ENCODE measurements around the gene CASP6.
A peak's percentile ranks its signal among the peaks of the same experiment; 100 is the strongest.

The CASP6 gene

DNA sequence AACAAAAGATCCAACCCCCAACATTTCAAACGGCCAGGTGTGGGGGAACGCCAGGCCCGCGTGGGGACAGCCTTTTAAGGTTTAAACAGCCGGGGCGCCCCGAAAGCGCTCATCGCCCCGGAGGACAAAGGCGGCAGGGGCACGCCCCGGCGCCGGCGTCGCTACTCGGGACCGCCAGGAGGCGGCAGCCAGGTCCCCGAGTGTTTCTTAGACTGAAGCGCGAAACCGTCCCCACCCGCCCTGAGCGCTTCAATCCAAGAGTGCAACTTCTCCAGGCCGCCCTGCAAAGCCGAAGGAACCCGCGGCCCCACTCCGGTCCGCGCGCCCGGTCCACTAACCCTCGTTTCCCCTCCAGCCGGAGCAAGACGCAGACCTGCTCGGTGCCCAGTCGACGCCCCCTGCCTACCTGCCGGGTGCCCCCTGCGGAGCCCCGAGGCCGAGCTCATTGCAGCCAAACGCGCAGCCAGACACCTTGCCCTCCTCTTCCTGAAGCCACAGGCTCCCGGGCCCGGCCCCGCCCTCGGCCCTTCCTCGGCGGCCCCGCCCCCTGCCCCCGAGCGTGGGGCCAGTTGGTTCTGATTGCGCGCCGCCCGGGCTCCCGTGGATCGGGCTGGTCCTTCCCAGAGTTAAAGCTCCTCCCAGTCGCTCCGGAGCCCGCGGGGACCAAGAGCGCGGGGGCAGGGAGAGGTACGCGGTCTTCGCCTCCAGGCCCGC lies at the start of gene CASP6:
TSS of gene CASP6 (minus strand) at position 496 of the 714 bp plus-strand sequence. CDS start at position 446, 50 bp downstream.
- DNase-seq (ENCODE audit: low spot score) = peak; percentile 83

DNA sequence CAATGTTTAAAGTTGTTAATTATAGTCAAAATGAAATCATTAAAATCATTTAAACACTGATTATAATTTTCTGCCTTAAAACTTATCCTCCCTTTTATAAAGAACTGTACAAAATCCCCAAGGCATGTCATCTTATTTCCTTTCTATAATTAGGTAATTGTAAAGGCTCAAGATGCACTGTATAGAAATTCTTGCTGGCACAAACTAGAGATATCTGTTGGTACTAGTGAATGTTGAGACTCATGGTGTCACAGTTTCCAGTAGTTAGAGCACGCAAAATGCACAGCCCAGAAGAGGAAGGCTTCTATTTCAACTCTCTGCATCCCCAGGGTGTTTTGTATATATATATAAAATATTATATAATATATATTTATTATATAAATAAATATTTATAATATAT lies 49.3 kb upstream of the CASP6 start:
- DNase-seq (ENCODE audit: low spot score) = no peak

- no peak for DNase-seq (ENCODE audit: low spot score)
Observed at GRCh38 chr4:109751852-109752251, 48.6 kb upstream of the CASP6 start.

GRCh38 chr4:109750652-109751244 lies 47.5 kb upstream of the CASP6 start:
- no peak for DNase-seq (ENCODE audit: low spot score)

DNA sequence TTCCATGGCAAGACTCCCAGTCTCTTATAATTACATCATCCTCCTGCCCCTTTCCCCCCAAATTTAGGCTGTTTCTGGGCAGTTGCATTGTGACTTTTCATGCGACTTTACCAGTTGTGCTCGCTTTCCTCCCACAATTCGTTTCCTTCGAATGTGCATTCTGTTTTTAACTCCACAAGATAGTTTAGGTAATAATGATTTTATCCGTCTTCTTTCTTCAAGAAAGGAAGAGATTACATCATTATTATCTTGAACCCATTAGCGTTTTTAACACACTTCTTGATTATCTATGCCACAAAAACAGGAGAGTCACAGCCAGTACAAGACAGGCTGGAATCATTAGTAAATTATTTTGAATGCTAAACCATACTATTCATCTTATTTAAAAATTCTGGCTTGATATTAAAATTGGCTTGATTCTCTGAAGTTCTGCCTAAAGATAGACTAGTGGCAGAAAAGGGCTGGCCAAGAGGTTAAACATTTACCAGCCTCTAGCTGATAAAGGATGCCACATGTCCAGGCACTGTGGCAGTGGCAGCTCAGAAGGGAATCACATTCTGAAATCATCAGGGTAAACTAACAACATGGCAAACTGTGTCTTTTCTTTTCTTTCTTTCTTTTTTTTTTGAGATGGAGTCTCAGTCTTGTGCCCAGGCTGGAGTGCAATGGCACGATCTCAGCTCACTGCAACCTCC lies 46.3 kb upstream of the CASP6 start:
- DNase-seq (ENCODE audit: low spot score) = no peak

GRCh38 chr4:109748114-109748513 lies 44.9 kb upstream of the CASP6 start:
- DNase-seq (ENCODE audit: low spot score) = no peak

DNA sequence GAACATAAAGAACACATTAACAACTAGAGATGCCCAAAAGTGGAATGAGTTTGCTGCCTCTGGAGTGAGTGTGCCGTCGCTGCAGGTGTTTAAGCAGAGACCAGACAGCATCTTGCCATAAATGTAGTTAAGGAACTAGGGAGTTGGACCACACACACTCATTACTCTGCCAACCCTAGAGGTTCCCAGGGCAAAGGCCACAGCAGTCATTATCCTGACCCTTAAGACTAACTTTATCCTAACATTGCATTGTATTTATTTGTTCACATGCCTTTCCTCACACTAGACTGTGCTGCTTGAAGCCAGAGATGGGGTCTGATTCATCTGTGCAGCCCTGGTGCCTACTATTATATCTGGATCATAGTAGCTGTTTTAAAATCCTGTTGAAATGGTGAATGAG lies 43.5 kb upstream of the CASP6 start:
- DNase-seq (ENCODE audit: low spot score) = no peak

DNA sequence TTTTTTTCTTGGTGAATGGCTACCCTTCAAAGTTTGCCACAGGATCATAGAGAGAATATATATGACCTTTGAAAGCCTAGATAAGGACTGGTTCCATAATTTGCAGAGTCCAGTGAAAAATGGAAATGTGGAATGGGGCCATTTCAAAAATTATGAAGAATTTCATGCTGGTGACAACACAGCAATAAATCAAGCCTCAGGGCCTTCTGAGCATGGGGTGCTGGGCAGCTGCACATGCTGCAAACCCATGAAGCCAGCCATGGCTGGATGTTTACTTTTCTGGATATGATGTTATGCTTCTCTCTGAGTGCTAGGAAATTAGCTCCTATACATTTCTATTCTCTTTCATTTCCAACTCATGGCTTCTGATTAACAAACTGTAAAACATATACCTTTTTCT lies 42.6 kb upstream of the CASP6 start:
- DNase-seq (ENCODE audit: low spot score) = no peak

- no peak for DNase-seq (ENCODE audit: low spot score)
Observed at GRCh38 chr4:109739547-109739946, 36.3 kb upstream of the CASP6 start.

DNA sequence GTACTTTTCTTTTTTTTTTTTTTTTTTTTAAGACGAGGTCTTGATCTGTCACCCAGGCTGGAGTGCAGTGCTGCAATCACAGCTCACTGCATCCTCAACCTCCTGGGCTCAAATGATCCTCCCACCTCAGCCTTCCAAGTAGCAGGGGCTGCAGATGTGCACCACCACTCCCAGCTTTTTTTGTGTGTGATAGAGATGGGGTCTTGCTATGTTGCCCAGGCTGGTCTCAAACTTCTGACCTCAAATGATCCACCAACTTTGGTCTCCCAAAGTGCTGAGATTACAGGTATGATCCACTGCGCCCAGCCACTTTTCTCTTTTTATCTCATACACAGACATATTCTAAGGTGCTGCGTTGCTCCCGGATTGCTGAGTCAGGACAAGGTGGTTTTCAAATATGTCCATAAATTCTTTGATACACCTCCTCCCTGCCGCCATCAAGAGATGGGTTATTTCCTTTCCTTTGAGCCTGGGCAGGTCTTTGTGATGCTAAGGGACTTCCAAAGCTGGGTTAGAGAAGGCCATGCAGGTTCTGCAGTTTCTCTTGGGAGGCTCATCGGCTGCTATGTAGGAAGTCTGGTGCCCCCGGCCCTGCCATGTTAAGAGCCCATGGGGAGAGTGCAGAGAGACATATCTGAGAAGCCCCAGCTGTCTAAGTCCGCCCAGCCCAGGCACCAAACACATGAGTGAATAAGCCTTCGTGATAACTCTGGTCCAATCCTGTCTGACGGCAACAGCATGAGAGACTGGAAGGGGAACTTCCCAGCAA lies 35.0 kb upstream of the CASP6 start:
- no peak for DNase-seq (ENCODE audit: low spot score)

DNA sequence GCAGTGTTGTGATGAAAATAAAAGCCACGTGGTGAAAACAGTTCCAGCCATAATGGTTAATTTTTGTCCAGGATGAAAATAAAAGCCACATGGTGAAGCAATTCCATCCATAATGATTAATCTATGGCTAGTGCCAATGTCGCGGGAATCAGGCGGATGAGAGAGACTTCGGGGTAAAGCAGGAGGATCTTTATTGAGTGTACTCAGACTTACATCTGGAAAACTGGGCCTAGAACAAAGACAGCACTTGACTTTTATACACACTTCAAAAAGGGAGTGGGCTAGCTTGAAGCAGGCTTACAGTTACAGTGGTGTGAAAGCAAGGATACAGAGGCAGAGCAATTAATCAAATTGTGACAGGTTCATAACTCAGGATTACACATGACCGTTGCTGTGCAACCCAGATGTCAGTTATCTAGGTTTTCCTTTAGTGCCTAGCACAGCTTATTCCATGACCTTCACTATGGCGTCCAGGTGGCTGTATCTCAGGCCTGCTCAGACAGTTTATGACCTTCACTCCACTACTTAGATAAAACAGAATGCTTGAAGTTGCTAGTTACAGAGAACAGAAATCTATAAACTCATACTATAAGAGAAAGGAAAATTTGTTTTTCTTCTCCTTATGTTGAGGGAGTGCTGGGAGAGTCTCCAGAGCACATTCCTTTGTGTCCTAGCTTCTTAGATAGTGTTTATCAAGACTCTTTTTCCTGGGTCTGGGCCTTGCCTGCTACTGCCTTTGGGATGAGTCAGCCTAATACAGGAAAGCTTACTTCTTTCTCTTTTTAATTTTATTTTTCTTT lies 32.5 kb upstream of the CASP6 start:
- no peak for DNase-seq (ENCODE audit: low spot score)

GRCh38 chr4:109733728-109734127 lies 30.5 kb upstream of the CASP6 start:
- no peak for DNase-seq (ENCODE audit: low spot score)

DNA sequence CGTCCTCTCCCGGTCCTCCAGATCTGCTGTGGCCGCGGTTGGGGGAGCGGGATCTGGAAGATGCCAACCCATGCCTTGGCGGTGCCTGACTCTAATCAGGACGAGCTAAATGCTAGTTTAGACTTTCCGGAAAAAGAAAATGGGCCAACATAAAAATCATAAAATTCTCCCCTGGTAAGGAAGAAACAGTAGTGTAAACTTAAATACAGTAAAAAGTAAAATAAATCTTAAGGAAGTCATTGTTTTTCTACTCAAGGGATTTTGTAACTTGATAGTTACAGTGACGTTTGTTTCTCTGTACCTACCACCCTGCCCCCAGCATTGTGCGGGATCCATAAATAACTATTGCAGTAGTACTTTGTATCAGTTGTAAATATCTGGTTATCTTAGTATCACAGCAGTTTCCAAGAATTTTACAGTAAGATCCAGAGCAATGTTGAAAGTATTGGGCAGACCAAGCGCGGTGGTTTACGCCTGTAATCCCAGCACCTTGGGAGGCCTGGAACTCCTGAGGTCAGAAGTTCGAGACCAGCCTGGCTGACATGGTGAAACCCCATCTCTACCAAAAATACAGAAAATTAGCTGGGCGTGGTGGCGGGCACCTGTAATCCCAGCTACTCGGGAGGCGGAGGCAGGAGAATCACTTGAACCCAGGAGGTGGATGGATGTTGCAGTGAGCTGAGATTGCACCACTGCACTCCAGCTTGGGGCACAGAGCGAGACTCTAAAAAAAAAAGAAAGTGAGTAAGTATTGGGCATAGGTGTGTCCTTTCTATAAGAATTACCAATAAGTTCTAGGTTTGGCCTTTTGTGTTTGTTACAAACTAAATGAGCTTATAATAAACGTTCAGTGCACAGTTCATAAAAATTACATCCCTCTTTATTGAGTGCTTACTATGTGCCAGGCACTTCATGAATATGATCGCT lies 27.6 kb upstream of the CASP6 start:
- no peak for DNase-seq (ENCODE audit: low spot score)

GRCh38 chr4:109729718-109730618 lies 26.7 kb upstream of the CASP6 start, which contains the start of gene PLA2G12A:
PLA2G12A (minus strand) TSS chr4:109730070; CDS start chr4:109729809, 261 bp downstream.
- DNase-seq (ENCODE audit: low spot score) = peak; percentile 77

GRCh38 chr4:109729117-109729717 lies 26.0 kb upstream of the CASP6 start:
- peak; percentile 59 for DNase-seq (ENCODE audit: low spot score)

GRCh38 chr4:109728385-109728784 lies 25.1 kb upstream of the CASP6 start:
- no peak for DNase-seq (ENCODE audit: low spot score)

DNA sequence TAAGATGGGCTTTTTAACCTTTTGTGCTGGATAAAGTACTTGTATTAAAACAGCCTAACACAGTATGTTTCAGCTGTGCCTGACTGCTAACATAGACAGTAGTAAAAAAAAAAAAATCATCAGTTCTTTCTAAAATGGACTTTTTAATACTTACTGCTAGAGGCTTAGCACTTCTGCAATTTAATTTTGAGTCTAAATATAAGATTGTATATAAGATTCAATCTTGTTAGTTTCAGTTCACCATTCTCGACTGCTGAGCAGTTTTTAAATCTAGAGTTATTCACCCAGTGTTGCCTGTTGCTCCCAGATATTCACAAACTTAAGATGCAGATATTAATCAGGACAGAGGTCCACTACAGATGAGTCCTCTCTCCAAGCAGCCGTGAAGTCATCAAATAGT lies 19.9 kb upstream of the CASP6 start:
- DNase-seq (ENCODE audit: low spot score) = no peak

- DNase-seq (ENCODE audit: low spot score) = no peak
Observed at GRCh38 chr4:109722357-109722756, 19.1 kb upstream of the CASP6 start.

- DNase-seq (ENCODE audit: low spot score) = no peak
Observed at GRCh38 chr4:109721033-109721432, 17.8 kb upstream of the CASP6 start.

All from NAMALWA (cell line).